ENCODE measurements around the gene TAS2R10. TPM values are rescaled to one million over a fixed set of nuclear protein-coding genes. Genes with fewer than 3 reads are reported as not detected.

TAS2R10 gene
- 0.36 and 1.7 TPM in 2 replicates for total RNA-seq (ENCODE audit: low replicate concordance)
- long read RNA-seq, result 0 reads

- no peaks in the 10 kb centered on the region for H3K9me3 Mint-ChIP-seq
- DNase-seq (ENCODE audit: extremely low spot score, unreplicated experiment), result no peak
- H3K4me1 Mint-ChIP-seq (ENCODE audit: unreplicated experiment), result no peaks in the 10 kb centered on the region
- H3K27ac Mint-ChIP-seq, result no peak within 1 kb of the TSS
- H3K4me3 Mint-ChIP-seq, result no peak within 1 kb of the TSS
- no peak for TF ChIP-seq CTCF (conservative IDR thresholded peaks at IDR 0.05)
- no peaks in the 10 kb centered on the region for H3K27me3 Mint-ChIP-seq
- H3K36me3 Mint-ChIP-seq, result no peaks in the 10 kb centered on the region
Observed at GRCh38 chr12:10826258-10826657, at the start of gene TAS2R10. Gene TAS2R10, minus strand, starts transcription at chr12:10826358. Its CDS starts 89 bp downstream, at chr12:10826269.

GRCh38 chr12:10873378-10873777, 47.2 kb upstream of the TAS2R10 start:
- no peaks in the 10 kb centered on the region for H3K4me1 Mint-ChIP-seq (ENCODE audit: unreplicated experiment)
- H3K4me3 Mint-ChIP-seq, result no peak overlapping the region
- DNase-seq (ENCODE audit: extremely low spot score, unreplicated experiment), result no peak
- H3K27me3 Mint-ChIP-seq, result no peaks in the 10 kb centered on the region
- no peak overlapping the region for H3K27ac Mint-ChIP-seq
- H3K36me3 Mint-ChIP-seq, result peaks cover 30% of the 10 kb centered on the region
- TF ChIP-seq CTCF (conservative IDR thresholded peaks at IDR 0.05), result no peak
- no peaks in the 10 kb centered on the region for H3K9me3 Mint-ChIP-seq

GRCh38 chr12:10867381-10867780, 41.2 kb upstream of the TAS2R10 start:
- Mint-ChIP-seq H3K27ac (no peak overlapping the region), H3K36me3 (peaks cover 21% of the 10 kb centered on the region), H3K4me3 (no peak overlapping the region), H3K27me3 (no peaks in the 10 kb centered on the region), H3K4me1 (ENCODE audit: unreplicated experiment) (no peaks in the 10 kb centered on the region), H3K9me3 (peaks cover 3% of the 10 kb centered on the region)
- TF ChIP-seq CTCF (conservative IDR thresholded peaks at IDR 0.05), result no peak
- DNase-seq (ENCODE audit: extremely low spot score, unreplicated experiment), result no peak

- no peak for TF ChIP-seq CTCF (conservative IDR thresholded peaks at IDR 0.05)
- H3K9me3 Mint-ChIP-seq, result peaks cover 7% of the 10 kb centered on the region
Observed at GRCh38 chr12:10863512-10864218, 37.5 kb upstream of the TAS2R10 start.

GRCh38 chr12:10861366-10861765, 35.2 kb upstream of the TAS2R10 start:
- H3K27ac Mint-ChIP-seq, result no peak overlapping the region
- H3K4me3 Mint-ChIP-seq, result no peak overlapping the region
- TF ChIP-seq CTCF (conservative IDR thresholded peaks at IDR 0.05), result no peak
- H3K36me3 Mint-ChIP-seq, result peaks cover 66% of the 10 kb centered on the region
- H3K4me1 Mint-ChIP-seq (ENCODE audit: unreplicated experiment), result no peaks in the 10 kb centered on the region
- no peaks in the 10 kb centered on the region for H3K27me3 Mint-ChIP-seq
- no peak for DNase-seq (ENCODE audit: extremely low spot score, unreplicated experiment)
- peaks cover 12% of the 10 kb centered on the region for H3K9me3 Mint-ChIP-seq

More at GRCh38 chr12:10863512-10864218, 37.5 kb upstream of the TAS2R10 start:
- Mint-ChIP-seq H3K4me3 (no peak overlapping the region), H3K27me3 (no peaks in the 10 kb centered on the region), H3K4me1 (ENCODE audit: unreplicated experiment) (no peaks in the 10 kb centered on the region), H3K36me3 (peaks cover 48% of the 10 kb centered on the region), H3K27ac (no peak overlapping the region)
- no peak for DNase-seq (ENCODE audit: extremely low spot score, unreplicated experiment)

Measured in type B pancreatic cell (in vitro differentiated cells).